Stimulated activated CD4-positive, alpha-beta T cell treated with anti-CD3 and anti-CD28 coated beads, Interleukin-2, amount 100 ng/mL, for 24 hours (primary cell): Measurements from ENCODE around the gene FANCE.

Experiments
- DNase-seq, 2 donors: peaks; one replicate each; pipeline ENCODE4 v3.0.0-alpha.2; 2020

Gene FANCE

GRCh38 chr6:35468980-35469750 lies 17.0 kb downstream of the FANCE start:
- peak in 1 of 2 donors; percentile 53 for DNase-seq

DNA sequence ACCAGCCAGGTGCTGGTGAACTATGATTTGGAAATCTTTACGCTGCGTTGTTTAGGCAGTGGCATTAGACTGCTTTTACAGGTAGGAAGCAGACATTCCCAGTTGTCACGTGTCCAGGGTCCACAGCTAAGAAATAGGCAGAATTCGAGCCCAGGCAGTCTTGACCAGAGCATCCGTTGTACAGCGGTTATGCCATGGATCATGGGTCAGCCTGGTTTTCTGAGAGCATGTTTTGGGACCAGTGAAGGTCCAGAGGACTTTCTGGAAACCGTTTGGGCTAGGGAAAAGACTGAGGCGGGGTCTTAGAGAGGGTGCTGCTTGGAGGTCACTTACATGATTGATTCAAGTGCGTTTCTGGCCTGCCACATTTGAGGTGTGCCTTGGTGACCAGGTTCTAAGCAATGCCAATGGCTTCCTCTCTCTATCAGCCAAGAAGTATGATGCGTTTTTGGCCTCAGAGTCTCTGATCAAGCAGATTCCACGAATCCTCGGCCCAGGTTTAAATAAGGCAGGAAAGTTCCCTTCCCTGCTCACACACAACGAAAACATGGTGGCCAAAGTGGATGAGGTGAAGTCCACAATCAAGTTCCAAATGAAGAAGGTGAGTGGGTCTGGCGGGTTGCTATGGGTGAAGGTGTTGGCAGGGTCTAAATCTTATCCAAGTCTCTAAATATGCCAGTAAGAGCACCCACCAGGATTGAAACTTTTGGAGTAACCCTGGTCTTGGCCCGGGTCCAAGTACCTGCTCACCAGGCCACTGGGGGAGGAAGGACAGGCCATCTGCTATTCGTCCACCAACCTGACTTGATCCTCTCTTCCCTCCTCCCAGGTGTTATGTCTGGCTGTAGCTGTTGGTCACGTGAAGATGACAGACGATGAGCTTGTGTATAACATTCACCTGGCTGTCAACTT lies 17.9 kb downstream of the FANCE start:
- peak in 1 of 2 donors; percentile 50 for DNase-seq

DNA sequence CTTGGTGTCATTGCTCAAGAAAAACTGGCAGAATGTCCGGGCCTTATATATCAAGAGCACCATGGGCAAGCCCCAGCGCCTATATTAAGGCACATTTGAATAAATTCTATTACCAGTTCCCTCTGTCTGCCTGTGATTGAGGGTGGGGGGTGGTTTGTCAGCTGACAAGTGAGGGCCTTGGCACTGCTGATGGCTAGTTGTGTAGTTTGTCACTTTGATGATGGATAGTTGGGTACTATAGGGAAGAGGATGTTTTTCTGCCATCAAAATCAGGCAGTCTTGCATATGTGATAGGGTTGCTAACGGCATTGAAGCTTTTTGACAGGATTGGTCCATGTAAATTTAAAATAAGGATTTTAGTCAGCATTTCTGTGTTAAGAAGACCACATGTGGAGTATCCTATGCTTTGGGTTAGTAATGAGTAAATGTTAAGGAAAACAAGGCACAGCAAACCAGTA lies 18.6 kb downstream of the FANCE start:
- DNase-seq = peak in 1 of 2 donors; percentile 16

- no peak for DNase-seq
Observed at GRCh38 chr6:35471836-35472345, 19.8 kb downstream of the FANCE start.

GRCh38 chr6:35473075-35473849 lies 21.1 kb downstream of the FANCE start:
- peak in 1 of 2 donors; percentile 42 for DNase-seq

DNA sequence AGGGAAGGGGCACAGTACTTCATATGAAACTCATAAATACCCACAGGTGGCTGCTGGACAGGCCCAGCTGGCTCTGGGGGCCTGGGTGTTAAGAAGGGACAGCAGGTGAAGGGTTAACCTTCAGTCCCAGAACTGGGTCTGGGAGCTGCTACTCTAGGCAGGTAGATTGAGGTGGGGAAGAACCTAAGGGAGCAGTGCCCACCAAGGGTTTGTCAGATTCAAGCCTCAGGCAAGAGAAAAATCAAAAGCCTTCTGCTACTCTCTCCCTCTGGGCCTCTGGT lies 21.7 kb downstream of the FANCE start:
- peak in 1 of 2 donors; percentile 49 for DNase-seq

DNA sequence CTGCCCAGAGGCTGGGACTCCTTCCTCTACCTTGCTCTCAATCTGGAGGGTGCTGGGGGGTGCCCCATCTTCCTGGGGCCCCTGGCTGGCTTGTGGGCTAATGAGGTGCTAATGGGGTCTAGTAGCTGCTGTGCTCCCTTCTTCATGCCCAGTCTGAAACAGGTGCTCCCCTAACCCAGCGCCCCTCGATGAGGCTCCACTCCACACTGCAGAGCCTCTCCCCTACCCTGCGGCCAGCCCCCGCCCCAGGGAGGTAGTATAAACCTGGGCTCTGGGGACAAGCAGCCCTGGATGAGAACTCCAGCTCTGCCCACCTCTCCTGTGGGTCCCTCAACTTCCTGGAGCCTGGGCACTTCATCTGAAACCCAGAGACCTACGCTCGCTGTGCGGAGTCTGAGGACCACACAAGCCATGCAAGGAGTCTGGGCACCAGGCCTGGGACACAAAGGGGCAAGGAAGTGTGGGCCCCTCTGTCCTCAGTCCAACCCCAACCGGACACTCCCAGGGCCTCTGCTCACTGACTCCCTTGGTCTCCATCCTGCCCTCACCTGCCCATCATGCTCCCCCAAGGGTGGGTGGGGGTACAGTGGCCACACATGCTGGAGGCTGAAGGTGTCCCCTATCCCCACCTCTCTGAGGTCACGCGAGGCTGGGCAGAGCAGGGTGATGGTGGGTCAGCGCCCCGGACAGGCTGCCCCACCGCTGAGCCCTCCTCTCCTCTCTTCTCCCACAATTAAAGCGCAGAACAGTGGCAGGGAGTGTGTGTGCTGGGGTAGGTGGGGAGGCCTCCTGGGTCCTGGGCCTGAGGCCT lies 22.2 kb downstream of the FANCE start:
- peak in 1 of 2 donors; percentile 55 for DNase-seq

DNA sequence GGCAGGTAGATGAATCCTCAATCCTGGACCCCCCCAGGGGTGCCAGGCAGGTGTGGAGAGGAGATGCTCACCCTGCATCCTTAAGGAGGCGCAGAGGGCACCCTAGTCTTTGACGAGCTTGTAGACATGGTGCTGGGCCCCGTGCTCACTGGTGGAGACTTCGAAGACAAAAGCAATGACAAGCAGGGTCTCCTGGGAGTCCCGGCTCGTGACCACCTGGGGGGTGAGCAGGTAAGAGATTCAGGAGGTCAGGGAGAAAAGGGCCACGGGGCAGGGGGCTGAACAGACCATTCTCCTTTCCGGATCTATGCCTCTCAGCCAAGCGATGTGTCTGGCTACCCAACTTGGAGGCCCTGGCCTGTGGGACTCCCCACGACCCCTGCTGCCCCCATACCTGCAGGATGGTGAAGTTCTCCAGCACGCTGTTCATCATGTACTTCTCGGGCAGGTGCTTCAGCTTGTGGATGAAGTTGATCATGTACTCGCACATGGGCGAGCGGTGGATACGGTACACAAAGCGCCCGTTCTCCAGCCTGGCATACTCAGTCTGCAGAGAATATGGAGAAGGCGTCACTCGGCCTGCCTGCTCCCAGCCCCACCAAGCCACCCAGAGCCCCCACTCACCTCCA lies 22.9 kb downstream of the FANCE start:
- peak in 1 of 2 donors; percentile 31 for DNase-seq

GRCh38 chr6:35475573-35475972 lies 23.4 kb downstream of the FANCE start:
- DNase-seq = no peak

GRCh38 chr6:35476004-35476403 lies 23.9 kb downstream of the FANCE start:
- no peak for DNase-seq

DNA sequence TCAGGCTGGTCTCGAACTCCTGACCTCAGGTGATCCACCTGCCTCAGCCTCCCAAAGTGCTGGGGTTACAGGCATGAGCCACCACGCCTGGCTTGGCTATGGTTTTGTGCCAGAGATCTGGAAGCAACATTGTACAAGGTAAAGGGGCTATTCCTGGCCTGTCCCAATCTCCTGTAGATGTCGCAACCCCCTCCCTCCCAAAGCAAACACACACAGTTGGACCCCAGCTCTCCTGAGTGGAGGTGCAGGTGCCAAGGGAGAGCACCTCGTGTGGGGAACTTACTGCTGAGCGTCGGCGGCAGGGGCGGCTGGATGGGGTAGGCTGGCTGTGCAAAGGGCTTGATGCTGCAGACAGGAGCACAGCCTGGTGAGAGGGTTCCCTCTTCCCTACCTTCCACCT lies 24.9 kb downstream of the FANCE start:
- DNase-seq = no peak

DNA sequence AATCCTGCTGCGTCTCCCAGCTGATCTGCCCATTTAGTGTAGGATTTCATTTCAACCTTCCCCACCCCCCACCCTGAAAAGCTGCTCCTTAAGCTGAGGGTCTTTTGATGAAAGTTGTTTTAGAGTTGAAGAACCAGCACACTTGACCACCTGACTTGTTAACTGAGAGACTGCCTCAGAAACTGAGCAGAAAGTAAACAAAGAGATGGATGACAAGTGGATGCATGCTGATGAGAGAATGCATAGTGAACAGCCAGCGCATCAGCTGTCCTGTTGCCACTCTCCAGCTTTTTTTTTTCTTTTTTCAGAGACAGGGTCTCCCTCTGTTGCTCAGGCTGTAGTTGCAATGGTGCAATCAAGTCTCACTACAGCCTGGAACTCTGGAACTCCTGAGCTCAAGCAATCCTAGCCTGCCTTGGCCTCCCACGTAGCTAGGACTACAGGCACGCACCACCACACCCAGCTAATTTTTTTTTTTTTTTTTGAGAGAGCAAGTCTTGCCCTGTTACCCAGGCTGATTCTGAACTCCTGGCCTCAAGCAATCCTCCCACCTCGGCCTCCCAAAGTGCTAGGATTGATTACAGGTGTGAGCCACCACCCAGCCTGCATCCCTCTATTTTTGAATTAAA lies 25.5 kb downstream of the FANCE start:
- no peak for DNase-seq

GRCh38 chr6:35478259-35478658 lies 26.1 kb downstream of the FANCE start:
- DNase-seq = no peak

DNA sequence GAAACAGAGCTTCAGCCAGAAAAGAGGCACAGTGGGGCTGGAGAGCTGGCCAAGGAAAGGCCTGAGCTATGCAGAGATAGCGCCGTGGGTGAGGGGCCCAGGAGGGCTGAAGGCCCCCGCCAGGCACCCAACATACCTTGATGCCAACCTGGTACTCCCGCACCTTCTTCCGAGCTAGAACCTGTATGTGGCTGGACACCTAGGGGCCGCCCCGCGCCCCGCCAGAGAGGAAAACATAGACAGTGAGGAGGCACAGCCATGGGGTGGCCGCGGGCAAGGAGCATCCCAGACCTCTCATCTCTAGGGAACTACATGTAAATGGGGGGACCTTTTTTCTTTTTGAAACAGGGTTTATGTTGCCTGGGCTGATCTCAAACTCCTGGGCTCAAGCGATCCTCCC lies 28.0 kb downstream of the FANCE start:
- no peak for DNase-seq

DNA sequence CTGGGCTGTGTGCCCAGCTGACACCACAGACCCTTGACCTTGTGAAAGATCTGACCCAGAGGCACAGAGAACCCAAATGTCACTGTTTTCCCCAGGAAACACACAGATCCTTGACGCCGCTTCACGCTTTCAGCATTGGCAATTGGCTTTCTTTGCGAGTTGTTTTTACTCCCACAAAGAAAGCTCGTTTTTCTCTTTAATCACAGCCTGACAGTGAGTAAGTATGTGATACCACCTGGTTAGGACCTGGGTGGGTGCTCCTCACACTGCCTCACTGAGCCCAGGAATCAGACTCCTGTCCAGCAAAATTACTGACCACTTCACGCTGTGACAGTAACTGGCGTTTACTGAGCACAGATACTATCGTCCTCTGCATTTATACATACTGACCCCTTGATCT lies 29.1 kb downstream of the FANCE start:
- DNase-seq = no peak

DNA sequence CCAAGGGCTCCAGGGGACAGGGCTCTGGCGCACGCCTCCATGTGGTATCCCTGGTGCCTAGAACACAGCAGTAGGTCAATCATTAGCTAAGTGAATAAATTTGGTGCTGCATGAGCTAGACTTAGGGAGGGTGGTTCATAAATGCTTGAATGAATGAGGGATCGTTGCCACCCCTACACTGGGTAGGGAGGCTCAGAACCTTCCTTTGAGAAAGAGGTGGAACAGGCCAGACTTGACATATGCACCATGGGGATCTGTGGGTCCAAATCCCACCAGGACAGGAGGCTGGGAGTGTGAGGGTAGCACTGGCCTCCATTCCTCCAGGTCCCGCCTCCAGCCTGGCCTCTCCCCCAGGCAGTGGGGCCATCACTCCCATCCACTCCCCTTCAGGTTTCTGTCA lies 30.9 kb downstream of the FANCE start:
- DNase-seq = no peak

DNA sequence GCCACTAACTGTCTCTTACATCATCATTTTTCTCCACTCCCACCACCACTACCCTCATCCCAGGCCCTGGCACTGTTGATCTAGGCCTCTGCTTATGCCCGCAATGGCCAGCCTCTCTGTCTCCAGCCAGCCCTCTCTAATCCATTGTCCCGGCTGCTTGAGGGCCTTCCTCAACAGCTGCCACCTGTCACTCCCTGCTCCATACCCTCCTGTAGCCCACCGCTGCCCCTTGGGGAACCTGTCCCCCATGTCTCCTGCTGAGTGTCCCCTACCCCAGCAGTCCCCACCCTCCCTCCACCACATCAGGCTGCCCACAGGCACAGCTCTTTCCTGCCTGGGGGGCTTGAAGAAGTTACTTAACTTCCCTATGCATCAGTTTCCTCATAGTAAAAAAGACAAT lies 31.4 kb downstream of the FANCE start:
- DNase-seq = no peak

DNA sequence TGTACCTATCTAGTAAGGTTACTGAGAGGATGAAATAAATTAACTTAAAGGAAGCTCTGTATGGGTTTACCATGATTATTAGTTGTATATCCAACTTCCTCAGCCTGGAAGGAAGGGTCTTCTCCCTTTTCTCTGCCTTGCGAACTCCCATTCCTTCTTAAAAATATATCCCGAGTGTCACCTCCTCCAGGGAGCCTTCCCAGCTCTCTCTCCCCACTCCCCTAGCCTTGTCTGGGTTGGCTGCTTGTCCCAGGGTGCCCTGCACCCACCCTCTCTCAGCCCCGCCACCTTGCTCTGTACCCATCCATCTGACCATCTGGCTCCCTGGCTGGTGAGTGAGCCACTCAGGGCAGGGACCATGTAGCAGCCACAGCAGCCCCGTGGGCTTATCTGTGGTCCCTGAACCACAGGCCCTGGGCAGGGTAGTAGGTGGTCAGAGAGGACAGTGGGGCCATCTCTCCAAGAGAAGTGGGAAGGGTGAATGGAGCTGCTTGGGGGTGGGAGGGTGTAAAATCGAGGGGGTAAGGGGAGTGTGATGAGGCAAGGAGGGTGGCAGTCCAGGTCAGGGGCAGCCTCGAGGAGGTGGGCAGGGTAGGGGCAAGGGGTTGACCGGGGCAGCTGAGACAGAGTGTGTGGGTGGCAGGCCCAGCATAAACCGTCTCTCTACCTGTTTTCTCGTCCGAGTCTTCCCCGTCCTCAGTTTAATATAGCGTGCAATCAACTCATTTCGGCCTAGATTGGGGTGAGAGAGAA lies 31.9 kb downstream of the FANCE start:
- no peak for DNase-seq

- DNase-seq = no peak
Observed at GRCh38 chr6:35484921-35485392, 32.8 kb downstream of the FANCE start.

GRCh38 chr6:35485402-35485877 lies 33.3 kb downstream of the FANCE start:
- no peak for DNase-seq
